ENCODE measurements around the gene MARK4.
A peak's percentile ranks its signal among the peaks of the same experiment; 100 is the strongest.
"Not testable (repeated sequence)": the region's sequence is repeated elsewhere in the genome, so short reads cannot be mapped to it uniquely, and the experiment has no call there.

MARK4 gene

DNA sequence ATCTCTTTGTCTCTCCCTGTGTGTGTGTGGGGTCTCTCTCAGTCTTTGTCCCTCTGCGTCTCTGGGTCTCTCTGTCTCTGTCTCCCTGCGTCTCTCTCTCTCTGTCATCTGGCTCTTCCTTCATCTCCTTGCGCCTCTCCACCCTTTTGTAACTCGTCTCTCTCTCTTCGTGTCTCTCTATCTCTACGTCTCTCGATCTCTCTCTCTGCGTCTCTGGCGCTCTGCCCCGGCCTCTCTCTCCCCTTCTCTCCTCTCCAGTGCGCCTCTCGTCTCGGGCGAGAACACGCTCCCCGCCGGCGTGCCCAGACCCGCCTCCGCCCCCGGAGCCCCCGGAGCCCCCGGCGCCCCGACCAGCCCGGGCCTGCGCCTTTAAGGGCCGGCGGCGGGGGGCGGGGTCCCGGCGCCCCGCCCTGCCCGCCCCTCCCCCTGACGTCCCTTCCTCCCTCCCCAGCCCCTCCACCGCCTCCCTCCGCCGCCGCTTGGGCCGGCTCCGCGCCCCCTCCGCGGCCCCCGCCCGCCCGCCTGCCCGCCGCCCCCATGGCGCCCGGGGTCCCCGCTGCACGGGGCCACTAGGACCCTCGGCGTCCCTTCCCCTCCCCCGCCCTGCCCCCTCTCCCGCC lies at the start of gene MARK4:
Gene MARK4, plus strand, starts transcription at position 440 of the 620 bp plus-strand sequence. CDS start 318 bp downstream, outside the sequence.
- DNase-seq, result peak in 40 of 51 donors; percentile 3 to 66 (median 26)

DNA sequence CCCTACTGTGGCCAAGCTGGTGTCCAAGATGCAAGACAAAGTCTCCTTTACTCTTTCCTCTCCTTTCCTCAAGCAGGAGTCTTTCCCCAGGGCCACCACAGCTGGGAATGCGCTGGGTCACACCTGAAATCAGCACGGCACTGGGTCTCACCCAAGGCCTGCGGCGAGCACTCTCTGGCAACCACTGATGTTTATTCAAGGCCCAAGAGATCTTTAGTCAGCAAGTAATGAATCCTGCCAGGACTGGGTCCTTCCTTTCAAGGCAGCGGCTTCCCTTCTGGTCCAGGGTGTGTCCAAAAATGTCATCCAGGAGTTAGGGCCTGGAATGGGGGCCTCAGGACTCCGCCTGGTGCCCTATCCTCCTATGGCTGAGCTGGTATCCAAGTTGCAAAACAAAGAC lies 48.4 kb upstream of the MARK4 start:
- no peak for DNase-seq

- no peak for DNase-seq
These were observed 45.3 kb upstream of the MARK4 start for GRCh38 chr19:45205810-45206209.

GRCh38 chr19:45206328-45206727 lies 44.7 kb upstream of the MARK4 start:
- no peak for DNase-seq

DNA sequence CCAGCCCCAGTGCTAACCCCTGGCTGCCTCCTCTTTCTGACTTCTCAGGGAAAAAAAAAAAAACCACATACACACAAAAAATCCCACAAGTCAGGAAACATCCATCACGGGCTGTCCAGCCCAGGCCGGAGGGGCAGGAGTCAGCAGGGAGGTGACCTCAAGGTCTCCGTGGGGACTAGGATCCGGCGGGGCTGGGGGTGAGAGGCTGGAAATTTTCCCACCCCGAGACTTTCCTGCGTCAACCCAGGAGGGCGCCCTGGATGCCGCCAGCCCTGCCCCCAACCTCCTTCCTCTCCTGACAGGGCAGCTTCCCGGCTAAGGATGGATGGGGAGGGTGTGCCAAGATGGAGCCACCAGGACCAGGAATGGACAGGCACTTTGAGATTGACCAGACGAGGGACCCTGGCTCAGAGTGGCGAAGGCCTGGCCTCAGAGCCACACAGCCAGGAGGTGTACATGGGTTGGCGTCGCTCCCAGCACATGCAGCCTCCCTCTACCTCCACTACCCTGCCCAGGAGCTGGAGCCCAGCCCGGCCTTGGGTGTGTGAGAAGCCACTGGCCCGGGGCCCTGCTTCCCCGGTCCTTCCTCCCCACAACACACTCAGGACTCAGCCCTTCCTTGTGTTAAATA lies 39.2 kb upstream of the MARK4 start:
- no peak for DNase-seq

GRCh38 chr19:45213031-45213430 lies 38.0 kb upstream of the MARK4 start:
- no peak for DNase-seq

GRCh38 chr19:45215391-45216191 lies 35.5 kb upstream of the MARK4 start:
- DNase-seq, result no peak

GRCh38 chr19:45216667-45217066 lies 34.4 kb upstream of the MARK4 start:
- no peak for DNase-seq

DNA sequence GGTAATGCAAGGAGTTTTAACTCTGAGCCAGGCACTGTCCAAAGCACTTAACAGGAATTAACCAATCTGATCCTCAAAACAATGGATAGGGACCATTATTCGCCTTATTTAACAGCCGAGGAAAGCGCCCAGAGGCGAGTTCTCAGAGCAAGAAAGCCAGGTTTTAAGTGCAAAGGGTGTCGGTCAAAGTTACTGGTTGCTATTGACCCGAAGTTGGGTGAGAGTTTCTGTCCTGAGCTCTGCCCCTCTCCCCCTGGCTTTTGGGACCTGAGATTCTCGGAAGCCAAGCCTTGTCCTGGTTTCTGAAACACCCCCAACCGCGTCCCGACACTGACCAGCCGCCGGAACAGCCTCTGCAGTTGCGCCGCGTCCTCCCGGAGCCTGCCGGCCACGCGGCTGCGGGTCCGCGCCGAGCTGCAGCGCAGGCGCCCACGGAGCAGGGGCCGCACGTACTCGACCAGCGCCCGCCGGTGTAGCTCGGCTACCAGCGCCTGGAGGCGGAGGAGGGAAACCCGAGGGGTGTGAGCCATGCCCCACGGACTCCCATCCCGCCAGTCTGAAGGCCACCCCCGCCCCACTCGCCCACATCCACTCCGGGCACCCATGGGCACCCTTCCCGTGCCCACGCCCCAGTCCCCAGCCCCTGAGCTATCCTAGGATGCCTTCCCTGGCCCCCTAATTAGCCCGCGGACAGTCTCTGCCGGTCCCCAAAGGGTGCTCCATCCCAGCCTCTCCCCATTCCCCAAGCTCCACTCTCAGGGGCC lies 33.7 kb upstream of the MARK4 start:
- DNase-seq, result no peak

- DNase-seq, result no peak
These were observed 33.1 kb upstream of the MARK4 start for GRCh38 chr19:45217957-45218334.

DNA sequence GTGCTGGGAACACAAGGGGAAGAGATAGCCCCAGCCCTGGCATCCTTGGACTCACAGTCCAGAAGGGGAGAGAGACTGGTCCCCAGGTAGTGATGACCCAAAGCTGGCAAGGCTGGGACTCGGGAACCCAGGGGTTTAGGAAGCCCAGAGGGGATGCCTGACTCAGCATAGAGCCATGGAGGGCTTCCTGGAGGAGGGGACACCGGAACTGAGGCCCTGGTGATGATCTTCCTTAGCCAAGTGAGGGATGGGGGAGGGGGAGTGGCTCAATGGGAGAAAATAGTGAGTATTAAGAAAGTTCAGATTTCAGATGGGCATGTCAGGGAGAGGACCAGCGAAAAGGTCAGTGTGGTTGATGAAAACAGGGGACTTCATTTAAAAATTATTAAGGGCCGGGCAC lies 32.6 kb upstream of the MARK4 start:
- DNase-seq, result no peak

GRCh38 chr19:45218911-45219743 lies 31.9 kb upstream of the MARK4 start:
- no peak for DNase-seq

DNA sequence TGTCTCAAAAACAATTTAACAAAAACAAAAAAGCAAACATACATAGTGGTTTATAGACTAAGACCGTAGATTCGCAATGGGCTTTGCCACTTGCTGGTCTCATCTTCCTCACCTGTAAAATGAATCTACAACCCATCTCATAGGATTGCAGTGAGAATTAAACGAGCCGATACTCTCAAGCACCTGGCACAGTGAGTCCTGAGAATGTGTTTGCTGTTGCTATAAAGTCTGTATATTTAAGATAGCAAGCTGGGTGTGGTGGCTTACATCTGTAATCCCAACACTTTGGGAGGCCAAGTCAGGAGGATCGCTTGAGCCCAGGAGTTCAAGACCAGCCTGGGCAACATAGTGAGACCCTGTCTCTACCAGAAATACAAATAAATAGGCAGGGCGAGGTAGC lies 28.3 kb upstream of the MARK4 start:
- DNase-seq, result no peak

DNA sequence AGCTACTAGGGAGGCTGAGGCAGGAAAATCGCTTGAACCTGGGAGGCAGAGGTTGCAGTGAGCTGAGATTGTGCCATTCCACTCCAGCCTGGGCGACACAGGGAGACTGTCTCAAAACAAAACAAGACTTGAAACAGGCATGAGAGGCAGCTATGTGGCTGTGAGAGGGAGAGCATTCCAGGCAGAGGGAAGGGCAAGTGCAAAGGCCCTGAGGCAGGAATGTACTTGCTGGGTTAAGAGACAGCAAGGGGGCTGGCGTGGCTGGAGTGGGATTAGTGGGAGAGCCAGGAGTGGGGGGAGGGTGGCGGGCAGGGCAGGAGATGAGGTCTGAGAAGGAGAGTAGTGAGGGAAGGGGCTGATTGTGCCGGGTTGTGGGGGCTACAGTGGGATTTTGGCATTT lies 27.2 kb upstream of the MARK4 start:
- DNase-seq, result no peak

GRCh38 chr19:45224645-45225044 lies 26.4 kb upstream of the MARK4 start:
- no peak for DNase-seq

GRCh38 chr19:45229056-45229455 lies 22.0 kb upstream of the MARK4 start:
- not testable (repeated sequence) for DNase-seq

DNA sequence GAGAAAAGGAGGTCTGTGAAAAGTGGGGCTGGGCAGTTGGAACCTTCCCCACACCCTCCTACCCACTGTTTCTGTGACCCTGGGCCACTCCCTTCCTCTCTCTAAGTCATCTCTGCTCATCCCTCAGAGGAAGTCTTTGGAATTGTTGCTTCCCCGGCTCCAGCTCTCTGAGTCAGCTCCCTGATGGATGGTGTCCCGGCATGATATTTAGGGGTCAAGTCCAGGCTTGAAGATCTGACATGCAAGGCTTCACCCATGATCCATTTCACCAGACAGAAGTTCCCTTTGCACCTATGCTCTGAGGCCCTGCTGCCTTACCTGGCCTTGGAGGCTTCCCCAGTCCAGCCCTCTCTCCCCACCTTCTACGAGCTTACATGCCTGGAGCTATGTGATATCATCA lies 19.2 kb upstream of the MARK4 start:
- DNase-seq, result no peak

GRCh38 chr19:45234089-45234869 lies 16.8 kb upstream of the MARK4 start:
- no peak for DNase-seq

GRCh38 chr19:45235485-45235884 lies 15.6 kb upstream of the MARK4 start:
- DNase-seq, result no peak

- DNase-seq, result no peak
These were observed 12.5 kb upstream of the MARK4 start for GRCh38 chr19:45238556-45238955.

All from hypothalamus (tissue), 51 donors.